Suprapubic skin (tissue), 4 donors: ENCODE measurements around the gene CLSTN2. TPM values are rescaled to one million over a fixed set of nuclear protein-coding genes. Genes with fewer than 3 reads are reported as not detected.

Experiments used
- DNase-seq, 2 donors: peaks; one replicate each; pipeline ENCODE4 v3.0.0-alpha.2; 2019; ENCODE audit warnings: low spot score in 2 of 2
- H3K27ac ChIP-seq: fragments of 200-600 bp; sonication (generic); one replicate; pipeline ENCODE4 v1.5.1; 2019
- H3K27me3 ChIP-seq: fragments of 200-600 bp; sonication (generic); one replicate; pipeline ENCODE4 v1.5.1; 2019
- H3K36me3 ChIP-seq: fragments of 200-600 bp; sonication (generic); one replicate; pipeline ENCODE4 v1.5.1; 2019
- H3K4me1 ChIP-seq: fragments of 200-600 bp; sonication (generic); one replicate; pipeline ENCODE4 v1.5.1; 2019
- H3K4me3 ChIP-seq: fragments of 200-600 bp; sonication (generic); one replicate; pipeline ENCODE4 v1.5.1; 2019; ENCODE audit warnings: mild to moderate bottlenecking
- H3K9me3 ChIP-seq: fragments of 200-600 bp; sonication (generic); one replicate; pipeline ENCODE4 v1.5.1; 2019
- EP300 ChIP-seq: sonication (generic); formaldehyde crosslinking; IDR thresholded peaks from one replicate; pipeline ENCODE4 v1.6.1; 2017; ENCODE audit warnings: antibody characterized with exemption
- POLR2A ChIP-seq, 2 donors: fragments of 450-650 bp; IDR thresholded peaks; one replicate each; pipeline ENCODE4 v1.6.1; 2017; ENCODE audit warnings: antibody characterized with exemption in 2 of 2, mild to moderate bottlenecking in 2 of 2, moderate library complexity in 2 of 2
- POLR2AphosphoS5 ChIP-seq, 3 donors: sonication (generic); formaldehyde crosslinking; IDR thresholded peaks; one replicate each; pipeline ENCODE4 v1.6.1; 2017; ENCODE audit warnings: antibody characterized with exemption in 3 of 3
- WGBS: methylation state at CpG from one replicate; pipeline ENCODE4 v1.1.5; 2018; 5-methylcytosine and 5-hydroxymethylcytosine counted together
- total RNA-seq, 4 donors: library from RNA; depleted of rRNA; stranded (reverse); fragments of >200 nt; gene quantifications; one replicate each; pipeline ENCODE4 v1.1.0, GENCODE V29; 2016
- TF ChIP-seq, protein P1 (sequence below), 2 donors: fragments of 200-600 bp in 1 of 2; fragments of 450-650 bp in 1 of 2; sonication (generic) in 1 of 2; IDR thresholded peaks; one replicate each; pipeline ENCODE4 v1.5.1; 2016 to 2019; ENCODE audit warnings: antibody characterized with exemption in 2 of 2, mild to moderate bottlenecking in 1 of 2, moderate library complexity in 1 of 2

CLSTN2 gene
- total RNA-seq, 4 donors from 2014 or later, result 4.3 to 14.1 (median 7.4) TPM

DNA sequence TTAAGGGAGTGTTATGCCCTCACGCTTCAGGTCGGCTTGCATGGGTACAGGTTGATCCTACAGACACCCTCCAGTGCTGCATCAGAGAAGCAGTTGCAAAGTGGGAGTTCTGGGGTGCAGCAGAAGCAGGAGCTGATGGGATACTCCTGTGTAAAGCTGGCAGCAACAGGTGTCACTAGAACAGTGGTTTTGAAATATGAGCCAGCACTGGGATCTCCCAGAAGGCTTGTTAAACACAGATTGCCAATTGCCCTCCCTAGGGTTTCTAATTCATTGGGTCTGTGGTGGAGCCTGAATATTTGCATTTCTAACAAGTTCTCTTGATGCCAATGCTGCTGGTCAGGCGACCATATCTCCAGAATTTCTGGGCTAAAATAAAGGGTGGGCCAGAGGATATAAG lies 350.4 kb downstream of the CLSTN2 start:
- H3K27ac ChIP-seq, result no peak overlapping the region
- H3K4me1 ChIP-seq, result no peaks in the 10 kb centered on the region
- WGBS, result 38% methylated on average over 3 of the region's 3 CpGs
- no peak overlapping the region for H3K4me3 ChIP-seq
- H3K36me3 ChIP-seq, result no peaks in the 10 kb centered on the region
- H3K9me3 ChIP-seq, result no peaks in the 10 kb centered on the region
- TF ChIP-seq POLR2A (IDR thresholded peaks at IDR 0.05), result no peak
- TF ChIP-seq, protein P1, sequence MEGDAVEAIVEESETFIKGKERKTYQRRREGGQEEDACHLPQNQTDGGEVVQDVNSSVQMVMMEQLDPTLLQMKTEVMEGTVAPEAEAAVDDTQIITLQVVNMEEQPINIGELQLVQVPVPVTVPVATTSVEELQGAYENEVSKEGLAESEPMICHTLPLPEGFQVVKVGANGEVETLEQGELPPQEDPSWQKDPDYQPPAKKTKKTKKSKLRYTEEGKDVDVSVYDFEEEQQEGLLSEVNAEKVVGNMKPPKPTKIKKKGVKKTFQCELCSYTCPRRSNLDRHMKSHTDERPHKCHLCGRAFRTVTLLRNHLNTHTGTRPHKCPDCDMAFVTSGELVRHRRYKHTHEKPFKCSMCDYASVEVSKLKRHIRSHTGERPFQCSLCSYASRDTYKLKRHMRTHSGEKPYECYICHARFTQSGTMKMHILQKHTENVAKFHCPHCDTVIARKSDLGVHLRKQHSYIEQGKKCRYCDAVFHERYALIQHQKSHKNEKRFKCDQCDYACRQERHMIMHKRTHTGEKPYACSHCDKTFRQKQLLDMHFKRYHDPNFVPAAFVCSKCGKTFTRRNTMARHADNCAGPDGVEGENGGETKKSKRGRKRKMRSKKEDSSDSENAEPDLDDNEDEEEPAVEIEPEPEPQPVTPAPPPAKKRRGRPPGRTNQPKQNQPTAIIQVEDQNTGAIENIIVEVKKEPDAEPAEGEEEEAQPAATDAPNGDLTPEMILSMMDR (IDR thresholded peaks at IDR 0.05), result no peak
- TF ChIP-seq POLR2AphosphoS5 (IDR thresholded peaks at IDR 0.05), result no peak
- no peak for TF ChIP-seq EP300
- no peaks in the 10 kb centered on the region for H3K27me3 ChIP-seq
- no peak for DNase-seq

DNA sequence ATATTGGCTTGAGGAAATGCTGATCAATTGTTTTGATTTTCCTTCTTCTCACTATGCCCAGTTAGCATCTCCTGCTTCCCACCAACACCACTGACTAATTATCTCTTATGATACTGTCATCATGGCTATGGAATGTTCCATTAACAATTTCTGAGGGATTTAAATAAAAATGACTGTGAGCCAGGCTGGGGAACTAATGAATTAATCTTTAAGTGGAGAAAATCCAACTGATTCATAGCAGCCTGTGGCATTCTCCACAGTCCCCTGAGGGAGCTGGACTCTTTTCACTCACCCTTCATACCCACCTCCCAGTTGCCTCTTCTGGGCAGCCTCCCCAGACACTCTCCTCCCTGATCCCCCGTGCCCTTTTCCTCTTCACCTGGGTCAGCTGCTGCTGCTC lies 353.6 kb downstream of the CLSTN2 start:
- WGBS, result 60% methylated on average over 1 of the region's 1 CpG
- no peak overlapping the region for H3K4me3 ChIP-seq
- H3K27me3 ChIP-seq, result no peaks in the 10 kb centered on the region
- DNase-seq, result no peak
- no peaks in the 10 kb centered on the region for H3K9me3 ChIP-seq
- no peak overlapping the region for H3K27ac ChIP-seq
- H3K36me3 ChIP-seq, result no peaks in the 10 kb centered on the region
- H3K4me1 ChIP-seq, result peaks cover 4% of the 10 kb centered on the region
- TF ChIP-seq EP300, result no peak

GRCh38 chr3:140290105-140290504 lies 355.1 kb downstream of the CLSTN2 start:
- WGBS, result 45% methylated on average over 2 of the region's 2 CpGs
- TF ChIP-seq, protein P1 (IDR thresholded peaks at IDR 0.05), result no peak
- TF ChIP-seq EP300 (no peak), POLR2AphosphoS5 (IDR thresholded peaks at IDR 0.05) (no peak), POLR2A (IDR thresholded peaks at IDR 0.05) (no peak)

GRCh38 chr3:140292170-140292569 lies 357.2 kb downstream of the CLSTN2 start:
- Histone ChIP-seq H3K27ac (no peak overlapping the region), H3K4me3 (no peak overlapping the region), H3K36me3 (no peaks in the 10 kb centered on the region), H3K27me3 (no peaks in the 10 kb centered on the region), H3K9me3 (no peaks in the 10 kb centered on the region), H3K4me1 (peaks cover 4% of the 10 kb centered on the region)
- TF ChIP-seq POLR2AphosphoS5 (IDR thresholded peaks at IDR 0.05) (no peak), EP300 (no peak), POLR2A (IDR thresholded peaks at IDR 0.05) (no peak)
- TF ChIP-seq, protein P1 (IDR thresholded peaks at IDR 0.05), result no peak
- DNase-seq, result no peak
- 72% methylated on average over 2 of the region's 2 CpGs for WGBS

More at GRCh38 chr3:140290105-140290504, 355.1 kb downstream of the CLSTN2 start:
- no peak overlapping the region for H3K4me3 ChIP-seq
- peaks cover 4% of the 10 kb centered on the region for H3K4me1 ChIP-seq
- DNase-seq, result no peak
- H3K27me3 ChIP-seq, result no peaks in the 10 kb centered on the region
- H3K27ac ChIP-seq, result no peak overlapping the region
- H3K9me3 ChIP-seq, result no peaks in the 10 kb centered on the region
- H3K36me3 ChIP-seq, result no peaks in the 10 kb centered on the region

DNA sequence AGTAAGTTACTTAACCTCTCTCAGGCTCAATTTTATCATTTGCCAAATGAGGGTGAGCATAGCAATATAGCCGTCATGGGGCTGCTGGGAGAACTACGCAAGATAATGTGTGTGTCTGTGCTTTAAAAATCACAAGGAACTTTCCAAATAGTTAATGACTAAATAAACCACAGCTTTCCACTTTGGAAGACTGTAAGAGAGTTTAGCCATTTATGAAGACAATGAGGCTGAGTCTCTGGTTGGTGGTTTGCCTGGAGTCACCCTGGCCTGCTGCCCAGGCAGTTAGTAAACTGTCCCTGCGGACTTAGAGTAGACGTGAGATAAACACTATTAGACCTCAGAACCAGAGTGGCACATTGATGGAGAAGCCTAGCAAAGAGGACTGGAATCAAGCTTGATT lies 357.7 kb downstream of the CLSTN2 start:
- 52% methylated on average over 4 of the region's 4 CpGs for WGBS
- DNase-seq, result peak in 1 of 2 donors; percentile 71
- Histone ChIP-seq H3K36me3 (no peaks in the 10 kb centered on the region), H3K27me3 (no peaks in the 10 kb centered on the region), H3K27ac (no peak overlapping the region), H3K9me3 (no peaks in the 10 kb centered on the region), H3K4me3 (no peak overlapping the region), H3K4me1 (peaks cover 4% of the 10 kb centered on the region)
- TF ChIP-seq EP300 (no peak), POLR2A (IDR thresholded peaks at IDR 0.05) (no peak), POLR2AphosphoS5 (IDR thresholded peaks at IDR 0.05) (no peak)
- TF ChIP-seq, protein P1 (IDR thresholded peaks at IDR 0.05), result no peak

GRCh38 chr3:140294058-140294457 lies 359.1 kb downstream of the CLSTN2 start:
- Histone ChIP-seq H3K4me3 (no peak overlapping the region), H3K27ac (no peak overlapping the region), H3K36me3 (no peaks in the 10 kb centered on the region), H3K27me3 (peaks cover 4% of the 10 kb centered on the region), H3K9me3 (no peaks in the 10 kb centered on the region), H3K4me1 (peaks cover 4% of the 10 kb centered on the region)
- TF ChIP-seq EP300 (no peak), POLR2A (IDR thresholded peaks at IDR 0.05) (no peak), POLR2AphosphoS5 (IDR thresholded peaks at IDR 0.05) (no peak)
- TF ChIP-seq, protein P1 (IDR thresholded peaks at IDR 0.05), result no peak
- DNase-seq, result no peak
- 78% methylated on average over 2 of the region's 2 CpGs for WGBS
